ENCODE results near the gene GHRHR.

GHRHR gene

GRCh38 chr7:30986331-30986730 lies 22.6 kb downstream of the GHRHR start:
- no peak for DNase-seq

GRCh38 chr7:30986738-30987137 lies 23.0 kb downstream of the GHRHR start:
- no peak for DNase-seq

- no peak for DNase-seq
Observed at GRCh38 chr7:30987178-30987577, 23.4 kb downstream of the GHRHR start.

GRCh38 chr7:30987936-30988335 lies 24.2 kb downstream of the GHRHR start:
- DNase-seq: no peak

GRCh38 chr7:30988351-30989005 lies 24.7 kb downstream of the GHRHR start:
- peak; percentile 27 to 51 (median 42) for DNase-seq

- DNase-seq: no peak
Observed at GRCh38 chr7:30989008-30989823, 25.5 kb downstream of the GHRHR start.

- no peak for DNase-seq
Observed at GRCh38 chr7:30989824-30990672, 26.3 kb downstream of the GHRHR start.

- no peak for DNase-seq
Observed at GRCh38 chr7:30990673-30991170, 27.0 kb downstream of the GHRHR start.

GRCh38 chr7:30992414-30992813 lies 28.7 kb downstream of the GHRHR start:
- DNase-seq: no peak

- no peak for DNase-seq
Observed at GRCh38 chr7:30994206-30995100, 30.7 kb downstream of the GHRHR start.

GRCh38 chr7:30995536-30995935 lies 31.8 kb downstream of the GHRHR start:
- DNase-seq: peak in 3 of 4 experiments; percentile 7 to 47 (median 43)

GRCh38 chr7:30996256-30996655 lies 32.5 kb downstream of the GHRHR start:
- peak in 2 of 4 experiments; percentile 12 to 29 for DNase-seq

GRCh38 chr7:30996883-30997282 lies 33.1 kb downstream of the GHRHR start:
- DNase-seq: no peak

- DNase-seq: no peak
Observed at GRCh38 chr7:30997316-30997715, 33.6 kb downstream of the GHRHR start.

- DNase-seq: no peak
Observed at GRCh38 chr7:30998180-30998579, 34.4 kb downstream of the GHRHR start.

GRCh38 chr7:31000161-31000693 lies 36.5 kb downstream of the GHRHR start:
- peak; percentile 13 to 51 (median 37) for DNase-seq

GRCh38 chr7:31000779-31001178 lies 37.0 kb downstream of the GHRHR start:
- no peak for DNase-seq

GRCh38 chr7:31002256-31002655 lies 38.5 kb downstream of the GHRHR start:
- peak in 1 of 4 experiments; percentile 10 for DNase-seq

- DNase-seq: no peak
Observed at GRCh38 chr7:31003097-31003496, 39.3 kb downstream of the GHRHR start.

GRCh38 chr7:31003721-31004120 lies 40.0 kb downstream of the GHRHR start:
- no peak for DNase-seq

GRCh38 chr7:31004393-31004792 lies 40.6 kb downstream of the GHRHR start:
- DNase-seq: no peak

GRCh38 chr7:31006857-31007256 lies 43.1 kb downstream of the GHRHR start:
- no peak for DNase-seq

Data from suppressor macrophage (primary cell).